ENCODE measurements around the gene TNFSF8.

TNFSF8 gene

DNA sequence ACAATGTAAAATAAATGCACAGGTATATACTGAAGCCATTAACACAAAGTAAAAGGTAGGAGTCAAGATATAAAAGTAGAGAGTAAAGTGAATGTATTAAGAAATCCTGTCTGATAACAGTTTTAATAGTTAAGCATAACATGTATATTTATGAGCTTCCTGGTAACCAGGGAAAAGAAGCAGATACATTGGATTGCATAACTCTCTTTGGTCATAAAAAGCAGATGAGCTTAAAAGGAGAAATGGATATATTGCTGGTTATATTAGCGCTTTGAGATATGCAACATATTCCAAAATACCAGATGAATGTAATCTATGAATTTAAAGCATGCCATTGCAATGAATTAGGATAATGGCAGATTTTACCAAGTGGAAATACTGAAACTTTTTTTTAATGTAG is 6.2 kb upstream of the TNFSF8 start:
- Histone ChIP-seq H3K4me1 (ENCODE audit: control insufficient read depth, insufficient read depth, low read length) (peaks cover 2% of the 10 kb centered on the region; the same call in 1 of the 2 replicates), H3K9me3 (ENCODE audit: control insufficient read depth, insufficient read depth, low read depth, low read length) (no peaks in the 10 kb centered on the region), H3K27ac (ENCODE audit: low read depth, low read length) (no peak overlapping the region), H3K4me3 (ENCODE audit: low read depth, low read length) (no peak overlapping the region), H3K9ac (ENCODE audit: low read length) (no peak overlapping the region), H3K36me3 (ENCODE audit: control insufficient read depth, insufficient read depth, low read length) (no peaks in the 10 kb centered on the region), H3K27me3 (ENCODE audit: control insufficient read depth, insufficient read depth, low read length) (peaks cover 30% of the 10 kb centered on the region)

DNA sequence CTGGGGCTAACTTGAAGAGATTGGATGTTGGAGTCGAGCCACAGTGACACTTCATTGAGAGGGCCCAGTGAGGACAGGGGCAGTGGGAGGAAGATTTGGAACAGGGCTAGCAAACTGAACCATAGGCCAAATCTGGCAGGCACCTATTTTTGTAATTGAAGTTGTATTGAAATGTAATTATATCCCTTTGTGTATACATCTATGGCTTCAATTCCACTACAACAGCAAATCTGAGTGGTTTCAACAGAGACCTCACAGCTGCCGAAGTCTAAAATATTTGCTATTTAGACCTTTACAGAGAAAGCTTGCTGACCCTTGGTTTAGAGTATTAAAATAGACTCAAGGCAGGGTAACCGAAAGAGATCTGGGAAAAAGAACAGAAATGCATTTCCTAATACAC is 4.7 kb upstream of the TNFSF8 start:
- Histone ChIP-seq H3K27ac (ENCODE audit: low read depth, low read length) (no peak overlapping the region), H3K36me3 (ENCODE audit: control insufficient read depth, insufficient read depth, low read length) (no peaks in the 10 kb centered on the region), H3K4me3 (ENCODE audit: low read depth, low read length) (no peak overlapping the region), H3K9me3 (ENCODE audit: control insufficient read depth, insufficient read depth, low read depth, low read length) (no peaks in the 10 kb centered on the region), H3K4me1 (ENCODE audit: control insufficient read depth, insufficient read depth, low read length) (peaks cover 4% of the 10 kb centered on the region; the same call in 1 of the 2 replicates), H3K9ac (ENCODE audit: low read length) (no peak overlapping the region), H3K27me3 (ENCODE audit: control insufficient read depth, insufficient read depth, low read length) (peaks cover 44% of the 10 kb centered on the region)

DNA sequence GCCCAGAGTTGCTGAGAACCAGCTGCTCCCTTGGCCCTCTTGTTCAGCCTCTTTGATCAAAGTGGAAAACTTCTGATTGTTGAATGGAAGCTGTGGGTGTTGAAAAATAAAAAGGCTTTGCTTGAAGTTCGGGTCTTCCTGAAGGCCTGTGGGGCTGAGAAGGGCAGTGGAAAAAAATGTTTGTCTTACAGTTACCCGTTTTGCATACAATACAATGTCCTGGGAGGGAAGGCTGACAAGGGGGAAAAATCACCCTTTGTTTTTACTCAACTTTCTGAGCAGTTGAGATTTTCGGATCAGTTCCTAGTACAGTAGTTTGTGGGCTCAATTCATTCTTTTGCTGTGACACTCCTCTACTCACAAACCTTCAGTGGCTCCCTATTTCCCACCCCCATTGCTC is 2.1 kb upstream of the TNFSF8 start:
- Histone ChIP-seq H3K27me3 (ENCODE audit: control insufficient read depth, insufficient read depth, low read length) (peaks cover 66% of the 10 kb centered on the region), H3K36me3 (ENCODE audit: control insufficient read depth, insufficient read depth, low read length) (no peaks in the 10 kb centered on the region), H3K9ac (ENCODE audit: low read length) (no peak overlapping the region), H3K4me3 (ENCODE audit: low read depth, low read length) (no peak overlapping the region), H3K27ac (ENCODE audit: low read depth, low read length) (no peak overlapping the region), H3K9me3 (ENCODE audit: control insufficient read depth, insufficient read depth, low read depth, low read length) (no peaks in the 10 kb centered on the region), H3K4me1 (ENCODE audit: control insufficient read depth, insufficient read depth, low read length) (peaks cover 4% of the 10 kb centered on the region; the same call in 1 of the 2 replicates)

DNA sequence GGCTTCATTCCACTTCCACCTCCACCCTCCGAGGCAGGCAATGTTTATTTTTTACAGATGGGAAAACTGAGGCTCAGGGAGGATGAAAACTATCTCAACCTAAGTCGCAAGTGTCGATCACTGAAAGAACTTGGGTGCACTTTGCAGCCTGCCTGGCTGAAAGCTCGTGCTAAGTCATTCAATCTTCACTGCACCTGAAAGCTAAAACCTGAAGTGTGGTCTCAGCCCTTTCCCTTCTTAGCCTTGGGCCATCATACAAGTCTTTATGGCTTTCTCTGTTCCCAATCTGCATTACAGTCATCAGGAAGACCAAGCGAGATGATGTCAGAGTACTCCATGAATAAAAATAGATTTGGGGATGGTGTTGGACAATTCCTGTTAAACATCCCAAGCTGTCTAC is 1.0 kb upstream of the TNFSF8 start:
- no peak overlapping the region for H3K9ac ChIP-seq (ENCODE audit: low read length)
- no peak overlapping the region for H3K27ac ChIP-seq (ENCODE audit: low read depth, low read length)
- H3K4me3 ChIP-seq (ENCODE audit: low read depth, low read length), result no peak overlapping the region
- H3K4me1 ChIP-seq (ENCODE audit: control insufficient read depth, insufficient read depth, low read length), result peaks cover 6% of the 10 kb centered on the region; the same call in 1 of the 2 replicates
- no peaks in the 10 kb centered on the region for H3K36me3 ChIP-seq (ENCODE audit: control insufficient read depth, insufficient read depth, low read length)
- H3K9me3 ChIP-seq (ENCODE audit: control insufficient read depth, insufficient read depth, low read depth, low read length), result no peaks in the 10 kb centered on the region
- peaks cover 70% of the 10 kb centered on the region for H3K27me3 ChIP-seq (ENCODE audit: control insufficient read depth, insufficient read depth, low read length)

DNA sequence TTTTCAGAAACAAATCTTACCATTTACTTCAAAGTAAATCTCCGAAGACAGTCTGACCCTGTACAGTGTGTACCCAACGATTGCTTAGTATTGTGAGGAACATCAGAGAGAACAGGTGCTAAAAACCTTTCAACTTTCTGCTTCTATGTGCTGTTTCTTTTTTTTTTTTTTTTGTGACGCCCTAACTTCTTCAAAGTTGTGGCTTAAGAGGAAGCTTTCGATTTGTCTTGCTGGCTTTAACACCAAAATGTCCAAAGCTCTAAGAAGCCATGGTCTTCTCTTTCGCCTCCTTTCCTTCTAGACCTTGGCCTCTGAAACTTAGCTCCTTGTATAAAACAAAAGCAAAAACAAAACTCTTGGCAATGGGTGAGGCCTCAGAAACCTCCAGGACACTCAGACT is 1.2 kb downstream of the TNFSF8 start:
- Histone ChIP-seq H3K27me3 (ENCODE audit: control insufficient read depth, insufficient read depth, low read length) (peaks cover 90% of the 10 kb centered on the region), H3K9me3 (ENCODE audit: control insufficient read depth, insufficient read depth, low read depth, low read length) (no peaks in the 10 kb centered on the region), H3K27ac (ENCODE audit: low read depth, low read length) (no peak overlapping the region), H3K4me1 (ENCODE audit: control insufficient read depth, insufficient read depth, low read length) (peaks cover 25% of the 10 kb centered on the region), H3K4me3 (ENCODE audit: low read depth, low read length) (no peak overlapping the region), H3K36me3 (ENCODE audit: control insufficient read depth, insufficient read depth, low read length) (no peaks in the 10 kb centered on the region), H3K9ac (ENCODE audit: low read length) (no peak overlapping the region)

DNA sequence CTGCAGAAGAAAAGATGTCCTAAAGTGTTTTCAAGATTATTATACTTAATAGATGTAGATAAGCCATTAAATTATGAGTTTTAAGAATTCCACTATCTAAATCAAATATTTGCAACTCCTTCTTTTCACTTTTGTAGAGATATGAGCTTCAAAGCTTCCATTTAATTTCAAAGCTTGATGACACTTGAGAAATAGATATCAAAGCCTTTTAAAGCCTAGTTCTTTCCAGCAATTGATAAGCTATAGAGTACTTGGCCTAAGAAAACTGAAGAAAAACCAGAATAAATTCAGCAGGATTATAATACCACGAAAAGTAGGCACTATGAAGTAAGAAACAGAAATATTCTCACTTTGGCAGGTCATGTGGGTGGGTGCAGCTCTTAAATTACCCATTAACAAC is 1.7 kb downstream of the TNFSF8 start:
- Histone ChIP-seq H3K4me3 (ENCODE audit: low read depth, low read length) (no peak overlapping the region), H3K36me3 (ENCODE audit: control insufficient read depth, insufficient read depth, low read length) (no peaks in the 10 kb centered on the region), H3K9me3 (ENCODE audit: control insufficient read depth, insufficient read depth, low read depth, low read length) (no peaks in the 10 kb centered on the region), H3K4me1 (ENCODE audit: control insufficient read depth, insufficient read depth, low read length) (peaks cover 25% of the 10 kb centered on the region), H3K27me3 (ENCODE audit: control insufficient read depth, insufficient read depth, low read length) (peaks cover 91% of the 10 kb centered on the region), H3K9ac (ENCODE audit: low read length) (no peak overlapping the region), H3K27ac (ENCODE audit: low read depth, low read length) (no peak overlapping the region)

DNA sequence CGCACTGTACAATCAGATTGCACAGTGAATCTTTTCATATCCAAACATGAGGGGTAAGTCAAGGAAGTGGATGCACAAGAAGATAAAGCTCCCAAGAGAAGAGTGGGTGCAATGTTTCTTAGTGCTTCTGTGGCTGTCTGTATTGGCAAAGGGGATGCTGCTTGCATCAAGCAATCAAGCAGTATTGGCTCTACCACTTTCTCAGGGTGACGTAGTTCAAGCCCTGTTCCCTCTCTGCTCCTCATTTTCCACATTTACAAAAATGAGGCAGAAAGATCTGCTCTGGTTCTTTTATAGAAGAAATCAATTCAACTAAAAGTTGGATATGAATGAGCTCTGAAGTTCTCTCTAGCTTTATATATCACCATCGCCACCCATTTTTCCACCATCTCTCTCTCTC is 2.3 kb downstream of the TNFSF8 start:
- Histone ChIP-seq H3K4me3 (ENCODE audit: low read depth, low read length) (no peak overlapping the region), H3K4me1 (ENCODE audit: control insufficient read depth, insufficient read depth, low read length) (peaks cover 25% of the 10 kb centered on the region), H3K27me3 (ENCODE audit: control insufficient read depth, insufficient read depth, low read length) (peaks cover 94% of the 10 kb centered on the region), H3K27ac (ENCODE audit: low read depth, low read length) (no peak overlapping the region), H3K9me3 (ENCODE audit: control insufficient read depth, insufficient read depth, low read depth, low read length) (no peaks in the 10 kb centered on the region), H3K9ac (ENCODE audit: low read length) (no peak overlapping the region), H3K36me3 (ENCODE audit: control insufficient read depth, insufficient read depth, low read length) (no peaks in the 10 kb centered on the region)

DNA sequence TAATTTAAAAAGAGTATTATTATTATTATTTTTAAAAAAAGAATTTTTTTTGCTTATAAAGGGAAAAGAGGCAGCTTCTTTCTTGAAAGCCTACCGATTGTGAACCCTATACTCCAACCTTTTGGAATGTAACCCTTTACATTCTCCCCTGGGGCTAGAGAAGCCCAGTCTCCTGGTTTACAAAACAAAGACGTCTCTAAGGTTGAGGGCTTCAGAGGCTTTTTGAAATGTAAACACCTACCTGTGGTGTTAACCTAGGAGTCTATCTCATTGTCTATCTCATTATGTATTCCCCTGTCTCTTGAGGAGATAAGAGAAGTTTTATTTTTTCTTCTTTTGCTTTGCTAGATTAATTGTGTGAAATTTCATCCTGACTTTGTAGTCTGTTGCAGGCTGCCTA is 4.7 kb downstream of the TNFSF8 start:
- Histone ChIP-seq H3K27me3 (ENCODE audit: control insufficient read depth, insufficient read depth, low read length) (peaks cover 94% of the 10 kb centered on the region), H3K36me3 (ENCODE audit: control insufficient read depth, insufficient read depth, low read length) (no peaks in the 10 kb centered on the region), H3K9me3 (ENCODE audit: control insufficient read depth, insufficient read depth, low read depth, low read length) (no peaks in the 10 kb centered on the region), H3K4me3 (ENCODE audit: low read depth, low read length) (no peak overlapping the region), H3K27ac (ENCODE audit: low read depth, low read length) (no peak overlapping the region), H3K4me1 (ENCODE audit: control insufficient read depth, insufficient read depth, low read length) (peaks cover 21% of the 10 kb centered on the region), H3K9ac (ENCODE audit: low read length) (no peak overlapping the region)

DNA sequence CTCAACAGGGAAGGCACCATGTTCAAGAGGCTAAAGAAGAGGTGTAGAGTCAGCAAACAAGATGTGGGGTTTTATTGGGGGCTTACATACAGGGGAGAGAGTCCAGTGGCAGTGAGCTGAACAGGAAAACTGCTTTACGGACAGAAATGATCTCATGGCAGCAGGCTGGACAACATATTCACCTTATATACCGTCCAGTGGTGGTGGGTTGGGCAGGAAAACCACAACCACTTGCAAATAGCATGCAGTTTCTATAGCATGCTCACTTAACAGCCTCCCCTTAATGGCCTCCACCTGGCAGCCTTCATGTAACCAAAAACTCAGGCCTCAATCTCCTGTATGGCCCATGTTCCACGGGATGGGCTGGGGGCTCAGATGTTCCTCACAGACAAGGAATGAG is 5.4 kb downstream of the TNFSF8 start:
- peaks cover 21% of the 10 kb centered on the region for H3K4me1 ChIP-seq (ENCODE audit: control insufficient read depth, insufficient read depth, low read length)
- H3K27ac ChIP-seq (ENCODE audit: low read depth, low read length), result no peak overlapping the region
- H3K36me3 ChIP-seq (ENCODE audit: control insufficient read depth, insufficient read depth, low read length), result no peaks in the 10 kb centered on the region
- no peak overlapping the region for H3K9ac ChIP-seq (ENCODE audit: low read length)
- peaks cover 93% of the 10 kb centered on the region for H3K27me3 ChIP-seq (ENCODE audit: control insufficient read depth, insufficient read depth, low read length)
- H3K9me3 ChIP-seq (ENCODE audit: control insufficient read depth, insufficient read depth, low read depth, low read length), result no peaks in the 10 kb centered on the region
- no peak overlapping the region for H3K4me3 ChIP-seq (ENCODE audit: low read depth, low read length)

DNA sequence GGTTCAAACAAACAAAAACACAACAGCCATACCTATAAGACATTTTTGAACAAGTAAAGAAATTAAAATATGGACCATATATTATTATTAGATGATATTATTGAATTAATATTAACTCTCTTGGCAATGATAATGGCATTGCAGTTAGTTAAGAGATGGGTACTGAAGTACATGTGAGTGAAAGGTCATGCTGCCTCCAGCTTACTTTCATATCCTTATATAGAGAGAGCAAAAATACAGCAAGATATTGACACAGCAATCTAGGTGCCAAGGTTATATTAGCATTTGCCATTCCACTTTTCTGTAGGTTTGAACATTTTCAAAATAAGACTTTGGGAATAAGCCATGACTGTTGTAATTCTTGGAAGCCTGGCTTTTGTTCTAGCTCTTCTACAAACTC is 6.1 kb downstream of the TNFSF8 start:
- no peaks in the 10 kb centered on the region for H3K9me3 ChIP-seq (ENCODE audit: control insufficient read depth, insufficient read depth, low read depth, low read length)
- H3K27me3 ChIP-seq (ENCODE audit: control insufficient read depth, insufficient read depth, low read length), result peaks cover 94% of the 10 kb centered on the region

DNA sequence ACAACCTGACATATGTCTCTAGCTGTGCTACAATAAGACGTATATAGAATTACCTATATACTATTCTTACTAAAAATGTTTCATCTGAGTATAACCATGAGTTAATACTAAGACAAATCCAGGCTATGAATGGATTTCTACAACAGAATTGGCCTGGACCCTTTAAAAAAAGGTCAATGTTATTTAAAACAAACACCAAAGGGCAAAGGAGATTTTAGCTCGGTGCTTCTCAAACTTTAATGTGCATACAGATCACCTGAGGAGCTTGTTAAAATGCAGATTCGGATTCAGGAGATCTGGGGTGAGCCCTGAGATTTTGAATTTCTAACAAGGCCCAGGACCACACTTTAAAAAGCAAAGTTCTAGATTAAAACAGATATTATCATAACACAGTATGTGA is 6.5 kb downstream of the TNFSF8 start:
- Histone ChIP-seq H3K36me3 (ENCODE audit: control insufficient read depth, insufficient read depth, low read length) (no peaks in the 10 kb centered on the region), H3K9ac (ENCODE audit: low read length) (no peak overlapping the region), H3K4me1 (ENCODE audit: control insufficient read depth, insufficient read depth, low read length) (peaks cover 28% of the 10 kb centered on the region), H3K27me3 (ENCODE audit: control insufficient read depth, insufficient read depth, low read length) (peaks cover 92% of the 10 kb centered on the region), H3K4me3 (ENCODE audit: low read depth, low read length) (no peak overlapping the region), H3K9me3 (ENCODE audit: control insufficient read depth, insufficient read depth, low read depth, low read length) (no peaks in the 10 kb centered on the region), H3K27ac (ENCODE audit: low read depth, low read length) (no peak overlapping the region)

More for the DNA sequence above, 6.1 kb downstream of the TNFSF8 start:
- H3K4me3 ChIP-seq (ENCODE audit: low read depth, low read length), result no peak overlapping the region
- no peak overlapping the region for H3K9ac ChIP-seq (ENCODE audit: low read length)
- no peak overlapping the region for H3K27ac ChIP-seq (ENCODE audit: low read depth, low read length)
- peaks cover 27% of the 10 kb centered on the region for H3K4me1 ChIP-seq (ENCODE audit: control insufficient read depth, insufficient read depth, low read length)
- no peaks in the 10 kb centered on the region for H3K36me3 ChIP-seq (ENCODE audit: control insufficient read depth, insufficient read depth, low read length)

DNA sequence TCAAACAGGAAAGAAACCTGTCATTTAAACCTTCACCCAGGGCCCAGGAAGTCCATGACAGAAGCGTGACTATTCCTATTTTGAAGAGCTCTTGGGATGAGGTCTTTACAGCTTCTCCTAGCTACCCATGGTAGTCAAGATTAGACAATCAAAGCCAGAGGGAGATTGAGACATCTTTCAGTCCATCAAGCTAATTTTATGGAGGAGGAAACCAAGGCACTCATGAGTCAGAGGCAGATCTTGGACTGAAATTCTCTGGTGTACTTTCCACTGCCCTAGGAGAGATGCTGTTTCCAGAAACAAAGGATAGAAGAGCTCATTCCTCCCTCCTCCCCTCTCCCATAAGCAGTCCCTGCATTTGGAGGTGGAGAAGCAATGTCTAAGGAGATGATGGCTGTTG is 9.2 kb downstream of the TNFSF8 start:
- no peak overlapping the region for H3K4me3 ChIP-seq (ENCODE audit: low read depth, low read length)
- H3K27me3 ChIP-seq (ENCODE audit: control insufficient read depth, insufficient read depth, low read length), result peaks cover 93% of the 10 kb centered on the region
- peaks cover 24% of the 10 kb centered on the region for H3K4me1 ChIP-seq (ENCODE audit: control insufficient read depth, insufficient read depth, low read length)
- H3K36me3 ChIP-seq (ENCODE audit: control insufficient read depth, insufficient read depth, low read length), result no peaks in the 10 kb centered on the region
- no peak overlapping the region for H3K9ac ChIP-seq (ENCODE audit: low read length)
- no peaks in the 10 kb centered on the region for H3K9me3 ChIP-seq (ENCODE audit: control insufficient read depth, insufficient read depth, low read depth, low read length)
- no peak overlapping the region for H3K27ac ChIP-seq (ENCODE audit: low read depth, low read length)
